CD4-positive, alpha-beta T cell treated with Interleukin-15 for 4 hours (primary cell): ENCODE measurements around the gene CREB5.

Experiments used
- DNase-seq: peaks from one replicate; pipeline ENCODE4 v3.0.0-alpha.2; 2020; ENCODE audit warnings: low spot score

CREB5 gene

DNA sequence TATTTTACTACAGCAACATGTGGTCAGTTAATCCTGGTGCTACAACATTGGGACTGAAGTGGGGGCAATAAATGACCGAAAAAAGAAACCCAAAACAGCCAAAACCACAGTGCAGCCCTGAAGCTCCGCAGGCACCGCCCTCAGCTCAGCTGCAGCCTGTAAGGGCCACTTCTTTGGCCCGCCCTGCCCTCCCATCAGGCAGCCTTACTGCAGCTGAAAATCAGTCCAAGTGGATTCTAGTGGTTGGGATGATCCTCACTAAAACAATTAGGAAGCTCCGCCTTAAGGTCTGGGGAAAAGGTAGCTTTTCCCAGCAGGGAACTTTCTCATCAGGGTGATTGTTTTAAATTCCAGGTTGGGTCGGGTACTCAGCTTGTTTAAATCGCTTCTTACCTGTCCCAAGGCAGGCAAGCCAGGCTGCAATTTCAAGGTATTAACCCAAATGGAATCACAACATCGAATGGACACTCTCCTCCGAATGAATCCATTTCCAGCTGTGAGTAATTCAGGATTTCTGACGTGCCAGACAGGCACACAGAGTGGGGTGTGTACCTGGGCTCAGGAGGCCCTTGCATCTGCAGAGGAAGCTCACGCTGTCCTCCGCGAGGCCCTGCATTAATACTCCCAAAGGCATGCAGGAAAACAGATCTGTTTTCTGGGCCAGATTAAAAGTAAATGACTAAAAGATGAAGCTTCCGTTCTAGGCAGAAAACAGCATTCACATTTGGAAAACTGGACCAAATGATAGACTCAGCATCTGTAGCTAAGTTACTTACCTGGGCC, 104.3 kb downstream of the CREB5 start:
- DNase-seq, result no peak

GRCh38 chr7:28517206-28517605, 104.9 kb downstream of the CREB5 start:
- no peak for DNase-seq

- no peak for DNase-seq
Observed at GRCh38 chr7:28517606-28518005, 105.3 kb downstream of the CREB5 start.

DNA sequence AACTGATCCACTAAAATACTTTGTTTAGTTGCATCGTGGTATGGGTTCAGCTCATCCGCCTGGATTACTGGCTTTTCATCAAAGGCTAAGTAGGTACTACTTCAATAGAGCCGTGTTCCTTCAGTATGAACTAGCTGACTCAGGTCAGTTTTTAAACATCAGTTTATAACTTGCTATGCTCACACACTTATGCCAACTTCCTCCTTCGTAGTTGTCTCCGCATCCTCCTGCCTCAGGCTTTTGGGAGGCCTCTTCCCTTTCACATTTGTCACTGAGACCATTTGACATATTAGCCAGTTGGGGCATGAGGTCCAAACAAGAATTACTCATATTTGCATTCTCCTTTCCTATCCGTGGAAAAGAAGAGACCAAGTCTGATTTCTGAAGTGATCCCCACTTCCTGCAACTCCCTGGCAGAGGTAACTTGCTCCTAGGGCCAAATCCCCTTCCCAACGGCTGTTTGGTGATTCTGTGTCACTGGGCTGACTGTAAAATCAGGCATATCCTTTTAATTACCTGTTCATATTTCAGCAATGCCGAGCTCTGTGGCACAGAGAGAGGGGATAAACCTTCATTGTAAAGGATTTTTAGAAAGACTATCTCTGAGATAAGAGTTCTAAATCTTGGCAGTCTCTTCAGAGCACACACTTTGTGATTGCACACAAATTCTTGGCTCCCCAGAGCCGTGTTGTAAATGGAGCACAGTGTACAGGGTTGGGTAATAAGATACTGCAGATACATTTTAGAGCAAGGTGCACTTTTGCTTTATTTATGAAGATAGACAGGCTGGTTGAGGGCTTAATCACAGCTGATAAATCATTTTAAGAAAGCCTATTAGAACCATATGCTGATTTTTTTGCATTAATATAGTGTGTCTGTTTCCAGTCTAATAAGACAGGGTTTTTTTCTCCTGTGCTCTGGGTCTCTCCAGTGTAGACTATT, 108.0 kb downstream of the CREB5 start:
- no peak for DNase-seq

- DNase-seq, result no peak
Observed at GRCh38 chr7:28524978-28525377, 112.7 kb downstream of the CREB5 start.

- no peak for DNase-seq
Observed at GRCh38 chr7:28528899-28529298, 116.6 kb downstream of the CREB5 start.

DNA sequence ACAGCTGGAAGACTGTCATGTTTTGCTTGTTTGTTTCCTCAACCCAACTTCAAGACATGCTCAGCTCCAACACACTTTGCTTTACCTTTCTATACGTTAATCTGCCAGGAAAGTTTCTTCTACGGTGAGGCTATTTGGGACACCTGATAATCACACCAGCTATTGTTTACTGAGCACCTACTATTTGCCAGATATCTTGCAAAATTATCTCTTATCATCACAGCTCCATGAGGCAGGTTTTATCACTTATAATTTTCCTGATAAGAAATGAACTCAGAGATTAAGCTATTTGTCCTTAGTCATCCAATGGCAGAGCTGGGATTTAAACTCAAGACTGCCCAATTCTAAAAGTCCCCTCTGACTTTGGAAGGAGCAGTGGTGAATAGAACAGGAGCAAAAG, 117.4 kb downstream of the CREB5 start:
- DNase-seq, result no peak

DNA sequence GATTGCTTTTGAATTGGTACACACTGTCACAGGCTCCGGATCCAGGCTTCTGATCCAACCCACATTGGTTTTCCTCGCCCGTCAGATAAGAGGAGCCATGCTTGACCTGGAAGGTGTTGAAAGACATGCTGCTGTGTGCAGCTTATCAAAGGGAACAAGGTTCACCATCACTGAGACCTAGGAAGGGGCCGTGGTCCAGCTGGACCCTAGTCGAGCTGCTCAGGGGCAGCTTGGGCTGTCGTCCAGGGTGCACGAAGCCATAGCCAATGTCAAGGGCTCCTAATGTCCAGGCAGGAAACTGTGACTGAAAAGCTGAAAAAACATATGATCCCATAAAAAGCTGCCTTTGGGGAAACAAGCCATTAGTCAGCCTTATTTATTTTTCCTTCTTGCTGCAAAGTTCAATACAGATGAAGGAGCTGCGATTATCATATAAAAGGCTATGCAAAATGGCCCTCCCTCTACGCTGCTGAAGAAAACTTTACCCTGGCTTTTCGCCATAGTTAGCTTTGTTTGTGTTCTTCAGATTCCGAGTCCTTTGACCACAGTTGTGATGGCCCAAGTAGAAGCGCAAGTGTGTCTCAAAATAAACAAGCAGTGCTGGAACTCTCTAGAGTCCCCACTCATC, 118.0 kb downstream of the CREB5 start:
- DNase-seq, result no peak

GRCh38 chr7:28530803-28531175, 118.5 kb downstream of the CREB5 start:
- DNase-seq, result no peak

- no peak for DNase-seq
Observed at GRCh38 chr7:28531291-28531690, 119.0 kb downstream of the CREB5 start.

GRCh38 chr7:28532181-28532580, 119.9 kb downstream of the CREB5 start:
- DNase-seq, result no peak

GRCh38 chr7:28533267-28533666, 120.9 kb downstream of the CREB5 start:
- no peak for DNase-seq

DNA sequence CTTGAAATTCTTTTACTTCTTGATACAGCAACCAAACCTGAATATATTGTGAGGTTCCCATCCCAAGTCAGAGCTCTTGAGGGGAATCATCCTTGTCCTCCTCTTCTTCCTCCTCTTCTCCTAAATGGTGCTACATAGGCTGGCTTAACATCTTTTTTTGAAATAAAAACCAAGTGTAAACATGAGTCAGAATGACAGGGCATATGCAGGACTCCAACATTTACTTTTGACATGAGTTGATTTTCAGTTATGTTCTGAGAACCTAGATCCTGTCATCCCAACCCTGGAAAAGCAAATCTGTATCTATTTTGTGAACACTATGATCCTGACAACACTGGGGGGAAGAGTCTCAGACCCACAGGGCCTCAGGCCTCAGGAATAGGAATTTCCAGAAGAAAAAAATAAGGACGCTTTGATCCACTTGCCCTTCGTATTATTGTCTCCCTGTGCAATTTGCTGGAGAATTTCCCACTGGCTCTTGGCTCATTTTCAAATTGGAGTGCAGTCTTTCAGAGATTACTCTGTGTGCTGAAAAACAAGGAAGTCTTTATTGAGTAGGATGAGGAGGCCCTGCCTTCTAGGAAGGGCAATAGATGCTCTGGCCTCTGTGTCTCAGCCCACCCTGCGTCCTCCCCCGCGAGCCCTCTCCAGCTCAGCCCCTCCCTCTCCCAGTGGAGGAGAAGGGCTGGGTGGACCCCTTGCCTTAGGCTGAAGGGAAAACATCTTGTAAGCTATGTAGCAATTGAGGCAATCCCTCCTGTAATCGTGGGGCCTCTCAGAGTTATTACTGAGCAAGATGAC, 121.6 kb downstream of the CREB5 start:
- no peak for DNase-seq

DNA sequence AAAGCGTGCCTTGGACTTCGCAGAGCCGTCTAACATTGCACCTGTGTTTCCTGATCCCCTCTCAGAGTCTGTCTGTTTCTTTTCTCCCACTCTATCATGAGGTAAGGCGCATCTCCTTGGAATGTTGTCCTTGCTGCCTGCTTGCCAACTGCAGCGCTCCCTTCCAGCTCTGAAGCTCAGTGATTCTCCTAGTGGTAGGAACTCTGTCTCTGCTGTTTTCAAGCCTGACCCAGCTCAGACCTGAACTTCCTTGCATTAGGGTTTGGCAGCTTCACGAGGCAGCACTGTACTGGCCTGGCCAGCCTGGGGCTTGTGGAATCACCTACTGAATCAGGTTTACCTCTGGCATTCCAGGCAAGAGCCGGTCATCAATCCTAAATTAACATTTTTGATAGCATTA, 123.9 kb downstream of the CREB5 start:
- DNase-seq, result no peak

DNA sequence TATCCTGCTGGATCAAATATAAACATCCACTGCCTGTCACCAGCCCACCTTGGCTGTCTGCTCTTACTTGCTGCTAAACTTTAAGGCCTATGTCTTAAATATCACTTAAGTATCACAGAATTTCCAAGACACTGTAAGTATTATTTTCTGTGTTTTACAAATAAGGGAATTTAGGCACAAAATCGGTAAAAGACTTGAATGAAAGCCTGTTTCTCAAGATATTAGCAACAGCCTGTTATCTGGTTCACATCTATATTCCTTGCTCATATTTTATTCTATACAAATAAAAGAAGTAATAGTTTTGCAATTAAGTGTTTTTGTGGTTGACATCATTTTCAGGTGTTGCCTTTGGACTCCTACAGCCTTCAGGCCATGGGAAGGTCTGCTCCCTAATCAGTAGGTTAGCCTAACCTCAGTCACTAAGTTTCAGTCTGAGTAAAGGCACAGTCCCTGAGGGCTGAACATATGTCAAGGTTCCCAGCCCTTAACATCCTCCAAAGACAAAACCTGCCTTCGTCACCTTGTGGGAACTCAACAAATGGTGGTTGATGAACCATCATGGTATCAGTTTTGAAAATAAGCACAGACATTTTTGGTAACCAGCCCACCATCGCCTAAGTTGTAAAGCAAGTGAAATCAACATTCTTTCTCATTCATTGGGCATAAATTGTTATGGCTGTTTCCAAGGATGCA, 127.1 kb downstream of the CREB5 start:
- DNase-seq, result no peak

DNA sequence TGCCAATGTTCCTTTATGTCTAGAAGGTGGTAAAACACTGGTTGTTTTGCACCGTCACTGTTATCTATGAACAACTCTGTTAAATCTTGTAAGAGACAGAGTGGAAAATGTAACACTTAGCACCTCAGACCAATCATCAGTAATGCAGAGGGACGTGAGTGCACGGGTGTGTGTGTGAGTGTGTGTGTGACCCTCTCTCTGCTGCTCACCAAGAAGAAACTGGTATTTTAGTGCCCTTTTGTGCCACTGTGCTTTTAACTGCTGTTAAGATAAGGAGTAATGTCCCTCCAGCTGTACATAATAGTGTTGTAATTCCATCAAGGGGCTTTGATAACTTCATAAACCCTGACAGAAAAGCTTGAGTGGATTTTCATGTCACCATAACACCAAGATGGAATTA, 130.1 kb downstream of the CREB5 start:
- no peak for DNase-seq

GRCh38 chr7:28544453-28545117, 132.3 kb downstream of the CREB5 start:
- DNase-seq, result no peak

- no peak for DNase-seq
Observed at GRCh38 chr7:28546067-28546466, 133.7 kb downstream of the CREB5 start.

GRCh38 chr7:28547115-28547514, 134.8 kb downstream of the CREB5 start:
- no peak for DNase-seq

GRCh38 chr7:28548416-28548815, 136.1 kb downstream of the CREB5 start:
- no peak for DNase-seq

- no peak for DNase-seq
Observed at GRCh38 chr7:28549998-28550397, 137.7 kb downstream of the CREB5 start.
